HCT116 (cell line): ENCODE data around the gene IGSF9. TPM values are rescaled to one million over a fixed set of nuclear protein-coding genes. Genes with fewer than 3 reads are reported as not detected.

ENCODE experiments used
- ATAC-seq: fragments of 200-7000 bp; cut with Tn5 transposase; 2 replicates; pipeline ENCODE4 v1.9.1; 2020; ENCODE audit warnings: mild to moderate bottlenecking, moderate library complexity
- BruUV-seq: library from RNA; stranded (reverse); fragments of 400-500 nt; replicated peaks from 2 replicates; lab custom pipeline; 2021; lab: Mats Ljungman, UMichigan
- CTCF ChIA-PET: fragments of 300-600 bp; sonication (Branson Sonifier 250); formaldehyde crosslinking; loops from one replicate; lab custom pipeline; 2021; ENCODE audit warnings: antibody characterized with exemption; lab: Charles Lee
- POLR2A ChIA-PET: fragments of 300-600, 350-600 bp; sonication (Branson Sonifier 250); formaldehyde crosslinking; loops from one replicate; lab custom pipeline; 2021; ENCODE audit warnings: antibody characterized with exemption; lab: Charles Lee
- RAD21 ChIA-PET, 2 experiments: fragments of 300-600 bp; sonication (Branson Sonifier 250); formaldehyde crosslinking; loops; one replicate each; lab custom pipeline; 2023; ENCODE audit warnings: low total read pairs in 2 of 2; ENCODE audit not compliant: uncharacterized antibody in 2 of 2, unreplicated experiment in 2 of 2, low non-redundant PET in 1 of 2; lab: Charles Lee
- DNase-seq: peaks from one replicate; pipeline ENCODE4 v3.0.0-alpha.2; 2010; ENCODE audit warnings: low read depth, low spot score
- H2AFZ ChIP-seq: fragments of 200-600 bp; shearing (Covaris generic), sonication (generic); 2 replicates; pipeline ENCODE4 v1.6.1; 2017; ENCODE audit warnings: low read depth, mixed run types, mixed read lengths, antibody characterized with exemption, low read length; ENCODE audit not compliant: poor library complexity, severe bottlenecking
- H3K27ac ChIP-seq: 2 replicates; pipeline ENCODE4 v1.5.1; 2012; ENCODE audit warnings: low read depth, low read length
- H3K27me3 ChIP-seq: fragments of 200-600 bp; sonication (generic); 2 replicates; pipeline ENCODE4 v1.6.1; 2016; ENCODE audit warnings: mixed run types, low read length, mixed read lengths; ENCODE audit not compliant: insufficient read depth
- H3K36me3 ChIP-seq, 2 experiments: fragments of 200-500 bp in 1 of 2; fragments of 200-600 bp in 1 of 2; sonication (Bioruptor generic) in 1 of 2; sonication (generic) in 1 of 2; 2 replicates each; pipeline versions ENCODE4 v1.5.1 to v1.6.1; 2014 to 2016; ENCODE audit warnings: low read length in 2 of 2, inconsistent platforms in 1 of 2, mixed read lengths in 1 of 2, mixed run types in 1 of 2; ENCODE audit not compliant: insufficient read depth in 2 of 2, control insufficient read depth in 1 of 2
- H3K4me1 ChIP-seq, 2 experiments: fragments of 200-600 bp in 1 of 2; sonication (generic) in 1 of 2; 2 replicates each; pipeline versions ENCODE4 v1.5.1 to v1.6.1; 2012 to 2017; ENCODE audit warnings: low read length in 2 of 2, inconsistent platforms in 1 of 2, mild to moderate bottlenecking in 1 of 2, mixed read lengths in 1 of 2, mixed run types in 1 of 2, moderate library complexity in 1 of 2; ENCODE audit not compliant: insufficient read depth in 2 of 2, control insufficient read depth in 1 of 2
- H3K4me2 ChIP-seq: fragments of 200-600 bp; sonication (generic); 2 replicates; pipeline ENCODE4 v1.6.1; 2017; ENCODE audit warnings: mixed run types, low read length, mixed read lengths
- H3K4me3 ChIP-seq, 2 experiments: fragments of 200-600 bp in 1 of 2; sonication (generic) in 1 of 2; replicated peaks in 1 of 2; 2 replicates each; pipeline ENCODE4 v1.5.1; 2011 to 2016; ENCODE audit warnings: low read length in 2 of 2, control low read depth in 1 of 2, low read depth in 1 of 2, mild to moderate bottlenecking in 1 of 2, mixed read lengths in 1 of 2, mixed run types in 1 of 2
- H3K79me2 ChIP-seq: fragments of 200-600 bp; sonication (generic); 2 replicates; pipeline ENCODE4 v1.6.1; 2017; ENCODE audit warnings: mild to moderate bottlenecking, mixed run types, low read length, moderate library complexity, mixed read lengths; ENCODE audit not compliant: insufficient read depth
- H3K9ac ChIP-seq: fragments of 200-600 bp; sonication (generic); 2 replicates; pipeline ENCODE4 v1.6.1; 2016; ENCODE audit warnings: low read length, mixed read lengths
- H3K9me2 ChIP-seq: fragments of 200-600 bp; sonication (generic), shearing (Covaris generic); 2 replicates; pipeline ENCODE4 v1.6.1; 2017; ENCODE audit warnings: mixed run types, mild to moderate bottlenecking, moderate library complexity; ENCODE audit not compliant: insufficient read depth
- H3K9me3 ChIP-seq, 2 experiments: fragments of 200-500 bp in 1 of 2; fragments of 200-600 bp in 1 of 2; sonication (Bioruptor generic) in 1 of 2; sonication (generic) in 1 of 2; 2 replicates each; pipeline ENCODE4 v1.6.1; 2014 to 2017; ENCODE audit warnings: low read length in 2 of 2, mixed read lengths in 2 of 2, inconsistent platforms in 1 of 2, low read depth in 1 of 2, mild to moderate bottlenecking in 1 of 2, mixed run types in 1 of 2, moderate library complexity in 1 of 2; ENCODE audit not compliant: control insufficient read depth in 1 of 2, insufficient read depth in 1 of 2
- H4K20me1 ChIP-seq: fragments of 200-600 bp; sonication (generic), shearing (Covaris generic); 2 replicates; pipeline ENCODE4 v1.6.1; 2017; ENCODE audit warnings: mixed run types, mild to moderate bottlenecking, moderate library complexity; ENCODE audit not compliant: insufficient read depth
- CBX3 ChIP-seq: IDR thresholded peaks from 2 replicates; pipeline ENCODE4 v1.6.1; 2012; ENCODE audit warnings: low read depth
- EGR1 ChIP-seq: IDR thresholded peaks from 2 replicates; pipeline ENCODE4 v1.6.1; 2012; ENCODE audit warnings: low read depth
- ELF1 ChIP-seq: IDR thresholded peaks from 2 replicates; pipeline ENCODE4 v1.6.1; 2012; ENCODE audit warnings: low read depth, borderline replicate concordance
- EZH2 ChIP-seq: fragments of 200-600 bp; sonication (generic); IDR thresholded peaks from 2 replicates; pipeline ENCODE4 v1.6.1; 2017; ENCODE audit warnings: antibody characterized with exemption, mixed run types
- EZH2phosphoT487 ChIP-seq: fragments of 200-600 bp; IDR thresholded peaks from 2 replicates; pipeline ENCODE4 v1.6.1; 2018; ENCODE audit warnings: antibody characterized with exemption, borderline replicate concordance
- FOSL1 ChIP-seq: IDR thresholded peaks from 2 replicates; pipeline ENCODE4 v1.6.1; 2012; ENCODE audit warnings: low read depth
- JUND ChIP-seq: IDR thresholded peaks from 2 replicates; pipeline ENCODE4 v1.6.1; 2012
- POLR2A ChIP-seq: IDR thresholded peaks from 2 replicates; pipeline ENCODE4 v1.7.0; 2011; ENCODE audit warnings: borderline replicate concordance; ENCODE audit not compliant: insufficient read depth, insufficient read length; ENCODE audit errors: extremely low read depth
- POLR2AphosphoS5 ChIP-seq: IDR thresholded peaks from 2 replicates; pipeline ENCODE4 v1.6.1; 2011; ENCODE audit warnings: mild to moderate bottlenecking, low read depth, low read length, moderate library complexity
- RAD21 ChIP-seq: IDR thresholded peaks from 2 replicates; pipeline ENCODE4 v1.6.1; 2012; ENCODE audit warnings: low read depth, mild to moderate bottlenecking
- REST ChIP-seq: IDR thresholded peaks from 2 replicates; pipeline ENCODE4 v1.6.1; 2012; ENCODE audit warnings: low read depth
- SIN3A ChIP-seq: IDR thresholded peaks from 2 replicates; pipeline ENCODE4 v1.6.1; 2012; ENCODE audit warnings: low read depth
- SP1 ChIP-seq: IDR thresholded peaks from 2 replicates; pipeline ENCODE4 v1.6.1; 2012; ENCODE audit warnings: low read depth
- SRF ChIP-seq: IDR thresholded peaks from 2 replicates; pipeline ENCODE4 v1.6.1; 2012; ENCODE audit warnings: low read depth
- TCF7L2 ChIP-seq: IDR thresholded peaks from 2 replicates; pipeline ENCODE4 v1.7.0; 2011; ENCODE audit warnings: borderline replicate concordance, inconsistent platforms; ENCODE audit not compliant: insufficient read depth, insufficient read length; ENCODE audit errors: extremely low read depth
- YY1 ChIP-seq: IDR thresholded peaks from 2 replicates; pipeline ENCODE4 v1.6.1; 2011; ENCODE audit warnings: low read length, low read depth, moderate library complexity, mild to moderate bottlenecking; ENCODE audit not compliant: insufficient replicate concordance; ENCODE audit errors: extremely low read depth
- ZFX ChIP-seq: fragments of 450-650 bp; IDR thresholded peaks from 2 replicates; pipeline ENCODE4 v1.6.1; 2017
- ZNF274 ChIP-seq: fragments of 200-500 bp; sonication (Bioruptor generic); IDR thresholded peaks from 2 replicates; pipeline ENCODE4 v1.6.1; 2014; ENCODE audit warnings: mild to moderate bottlenecking, low read depth, low read length, inconsistent platforms
- intact Hi-C: fragments of 100-400 bp; cut with micrococcal nuclease; formaldehyde crosslinking; loops from 2 replicates; pipeline ENCODE4 v1.10.0; 2022
- total RNA-seq: library from RNA; stranded (reverse); gene quantifications from one replicate; pipeline ENCODE4 v1.2.1, GENCODE V29; 2021; ENCODE audit not compliant: unreplicated experiment
- TF ChIP-seq, protein P1 (sequence below): IDR thresholded peaks from 2 replicates; pipeline ENCODE4 v1.6.1; 2011; ENCODE audit warnings: mild to moderate bottlenecking, low read length, moderate library complexity; ENCODE audit not compliant: insufficient replicate concordance; ENCODE audit errors: extremely low read depth
- TF ChIP-seq, protein P2 (sequence below), 3 experiments: fragments of 200-600 bp in 1 of 3; sonication (generic) in 1 of 3; IDR thresholded peaks in 2 of 3; conservative IDR thresholded peaks in 1 of 3; 2 replicates each; pipeline ENCODE4 v1.5.1; 2012 to 2017; ENCODE audit warnings: low read depth in 2 of 3, low read length in 2 of 3, antibody characterized with exemption in 1 of 3, borderline replicate concordance in 1 of 3, control low read depth in 1 of 3, mild to moderate bottlenecking in 1 of 3, mixed read lengths in 1 of 3, mixed run types in 1 of 3, moderate library complexity in 1 of 3; ENCODE audit not compliant: insufficient read depth in 1 of 3

Gene IGSF9
- total RNA-seq, 1 experiment from 2014 or later: 10.3 TPM

DNA sequence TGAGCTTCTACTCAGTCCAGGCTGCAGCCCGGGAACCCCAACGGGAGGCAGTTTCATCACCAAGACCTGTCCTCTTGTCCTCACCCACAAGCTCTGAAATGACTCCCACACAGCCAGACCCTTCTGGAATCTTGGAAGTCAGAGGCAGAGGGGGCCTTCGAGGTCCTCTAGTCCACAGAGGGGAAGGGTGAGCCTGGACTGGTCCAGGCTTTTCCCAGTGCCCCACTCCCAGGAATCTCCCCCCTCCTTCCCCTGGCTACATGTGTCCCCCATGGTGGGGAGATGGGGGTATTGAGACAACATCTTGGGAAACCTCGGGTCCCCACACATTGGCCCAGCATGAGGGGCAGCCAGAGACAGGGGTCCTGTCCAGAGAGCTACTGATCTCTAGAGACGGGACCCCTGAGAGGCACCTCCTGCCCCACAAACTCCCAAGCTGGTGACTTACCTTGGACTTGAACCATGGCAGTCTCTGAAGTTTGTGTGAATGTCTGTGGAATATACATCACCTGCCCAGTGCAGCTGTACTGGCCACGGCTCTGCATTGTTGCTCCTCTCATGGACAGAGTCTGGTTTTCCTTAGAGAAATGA lies 28.0 kb upstream of the IGSF9 start:
- CTCF ChIA-PET: no interaction called here
- no TSS peak for BruUV-seq

More for the DNA sequence above, 28.0 kb upstream of the IGSF9 start:
- no peaks in the 10 kb centered on the region for H3K9me3 ChIP-seq
- H3K4me1 ChIP-seq: peaks cover 0 to 7% of the 10 kb centered on the region in 2 experiments; a peak in 1 of 4 replicates
- no peaks in the 10 kb centered on the region for H3K36me3 ChIP-seq
- H3K27me3 ChIP-seq: peaks cover 32% of the 10 kb centered on the region; the same call in 1 of the 2 replicates
- no peak overlapping the region for H3K9ac ChIP-seq
- no peaks in the 10 kb centered on the region for H4K20me1 ChIP-seq
- intact Hi-C loops: no loop called here
- no peak overlapping the region for H2AFZ ChIP-seq
- RAD21 ChIA-PET: no interaction called here
- ATAC-seq (no peak), DNase-seq (no peak)
- no peak overlapping the region for H3K4me2 ChIP-seq
- H3K27ac ChIP-seq: no peak overlapping the region
- POLR2A ChIA-PET: no interaction called here
- H3K9me2 ChIP-seq: no peaks in the 10 kb centered on the region
- no peaks in the 10 kb centered on the region for H3K79me2 ChIP-seq
- no peak overlapping the region for H3K4me3 ChIP-seq
- TF ChIP-seq POLR2AphosphoS5 (no peak), RAD21 (no peak), YY1 (no peak), ZNF274 (no peak), SRF (no peak), ELF1 (no peak), TCF7L2 (no peak), EZH2phosphoT487 (no peak), FOSL1 (no peak), EGR1 (no peak), SIN3A (no peak), EZH2 (no peak), POLR2A (no peak), SP1 (no peak), JUND (no peak), REST (no peak), ZFX (no peak), CBX3 (no peak)
- TF ChIP-seq, protein P1, sequence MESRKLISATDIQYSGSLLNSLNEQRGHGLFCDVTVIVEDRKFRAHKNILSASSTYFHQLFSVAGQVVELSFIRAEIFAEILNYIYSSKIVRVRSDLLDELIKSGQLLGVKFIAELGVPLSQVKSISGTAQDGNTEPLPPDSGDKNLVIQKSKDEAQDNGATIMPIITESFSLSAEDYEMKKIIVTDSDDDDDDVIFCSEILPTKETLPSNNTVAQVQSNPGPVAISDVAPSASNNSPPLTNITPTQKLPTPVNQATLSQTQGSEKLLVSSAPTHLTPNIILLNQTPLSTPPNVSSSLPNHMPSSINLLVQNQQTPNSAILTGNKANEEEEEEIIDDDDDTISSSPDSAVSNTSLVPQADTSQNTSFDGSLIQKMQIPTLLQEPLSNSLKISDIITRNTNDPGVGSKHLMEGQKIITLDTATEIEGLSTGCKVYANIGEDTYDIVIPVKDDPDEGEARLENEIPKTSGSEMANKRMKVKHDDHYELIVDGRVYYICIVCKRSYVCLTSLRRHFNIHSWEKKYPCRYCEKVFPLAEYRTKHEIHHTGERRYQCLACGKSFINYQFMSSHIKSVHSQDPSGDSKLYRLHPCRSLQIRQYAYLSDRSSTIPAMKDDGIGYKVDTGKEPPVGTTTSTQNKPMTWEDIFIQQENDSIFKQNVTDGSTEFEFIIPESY: no peak
- TF ChIP-seq, protein P2, sequence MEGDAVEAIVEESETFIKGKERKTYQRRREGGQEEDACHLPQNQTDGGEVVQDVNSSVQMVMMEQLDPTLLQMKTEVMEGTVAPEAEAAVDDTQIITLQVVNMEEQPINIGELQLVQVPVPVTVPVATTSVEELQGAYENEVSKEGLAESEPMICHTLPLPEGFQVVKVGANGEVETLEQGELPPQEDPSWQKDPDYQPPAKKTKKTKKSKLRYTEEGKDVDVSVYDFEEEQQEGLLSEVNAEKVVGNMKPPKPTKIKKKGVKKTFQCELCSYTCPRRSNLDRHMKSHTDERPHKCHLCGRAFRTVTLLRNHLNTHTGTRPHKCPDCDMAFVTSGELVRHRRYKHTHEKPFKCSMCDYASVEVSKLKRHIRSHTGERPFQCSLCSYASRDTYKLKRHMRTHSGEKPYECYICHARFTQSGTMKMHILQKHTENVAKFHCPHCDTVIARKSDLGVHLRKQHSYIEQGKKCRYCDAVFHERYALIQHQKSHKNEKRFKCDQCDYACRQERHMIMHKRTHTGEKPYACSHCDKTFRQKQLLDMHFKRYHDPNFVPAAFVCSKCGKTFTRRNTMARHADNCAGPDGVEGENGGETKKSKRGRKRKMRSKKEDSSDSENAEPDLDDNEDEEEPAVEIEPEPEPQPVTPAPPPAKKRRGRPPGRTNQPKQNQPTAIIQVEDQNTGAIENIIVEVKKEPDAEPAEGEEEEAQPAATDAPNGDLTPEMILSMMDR (IDR thresholded peaks at IDR 0.05 in 2 of 3, conservative IDR thresholded peaks at IDR 0.05 in 1 of 3; ENCODE audit: borderline replicate concordance in 1 of 3, insufficient read depth in 1 of 3, low read depth in 2 of 3, low read length in 2 of 3): no peak
- TF ChIP-seq, all 23 proteins: peak for 0
